IPS-18c (cell line): Measurements from ENCODE around the gene ADRM1.

Experiments
- H3K4me3 ChIP-seq: 2 replicates; pipeline ENCODE4 v1.7.0; 2013; ENCODE audit warnings: low read depth, mild to moderate bottlenecking, low read length, moderate library complexity; ENCODE audit not compliant: insufficient read depth
- H3K9me3 ChIP-seq: one replicate; pipeline ENCODE4 v1.6.1; 2013; ENCODE audit warnings: mild to moderate bottlenecking, low read length, moderate library complexity; ENCODE audit not compliant: control insufficient read depth, insufficient read depth

ADRM1 gene

GRCh38 chr20:62313460-62314338 is 10.9 kb downstream of the ADRM1 start:
- H3K4me3 ChIP-seq = no peak overlapping the region
- H3K9me3 ChIP-seq = peaks cover 8% of the 10 kb centered on the region

GRCh38 chr20:62314339-62314638 is 11.5 kb downstream of the ADRM1 start:
- Histone ChIP-seq H3K4me3 (no peak overlapping the region), H3K9me3 (peaks cover 10% of the 10 kb centered on the region)

GRCh38 chr20:62314711-62315302 is 12.0 kb downstream of the ADRM1 start:
- Histone ChIP-seq H3K4me3 (no peak overlapping the region), H3K9me3 (peaks cover 10% of the 10 kb centered on the region)

- H3K4me3 ChIP-seq = no peak overlapping the region
- peaks cover 10% of the 10 kb centered on the region for H3K9me3 ChIP-seq
Observed at GRCh38 chr20:62315773-62316172, 13.0 kb downstream of the ADRM1 start.

GRCh38 chr20:62316331-62317166 is 13.8 kb downstream of the ADRM1 start:
- peaks cover 10% of the 10 kb centered on the region for H3K9me3 ChIP-seq
- no peak overlapping the region for H3K4me3 ChIP-seq

GRCh38 chr20:62317167-62317655 is 14.4 kb downstream of the ADRM1 start:
- H3K9me3 ChIP-seq = peaks cover 10% of the 10 kb centered on the region

GRCh38 chr20:62318400-62319345 is 15.9 kb downstream of the ADRM1 start:
- Histone ChIP-seq H3K9me3 (peaks cover 10% of the 10 kb centered on the region), H3K4me3 (no peak overlapping the region)

More at GRCh38 chr20:62317167-62317655, 14.4 kb downstream of the ADRM1 start:
- H3K4me3 ChIP-seq = no peak overlapping the region

GRCh38 chr20:62319346-62319909 is 16.6 kb downstream of the ADRM1 start:
- Histone ChIP-seq H3K4me3 (no peak overlapping the region), H3K9me3 (peaks cover 10% of the 10 kb centered on the region)

GRCh38 chr20:62320581-62321354 is 18.0 kb downstream of the ADRM1 start:
- peaks cover 10% of the 10 kb centered on the region for H3K9me3 ChIP-seq

GRCh38 chr20:62321521-62321948 is 18.7 kb downstream of the ADRM1 start:
- Histone ChIP-seq H3K4me3 (no peak overlapping the region), H3K9me3 (peaks cover 10% of the 10 kb centered on the region)

More at GRCh38 chr20:62320581-62321354, 18.0 kb downstream of the ADRM1 start:
- H3K4me3 ChIP-seq = no peak overlapping the region

GRCh38 chr20:62321975-62322374 is 19.2 kb downstream of the ADRM1 start:
- Histone ChIP-seq H3K9me3 (peaks cover 7% of the 10 kb centered on the region), H3K4me3 (no peak overlapping the region)

- Histone ChIP-seq H3K4me3 (no peak overlapping the region), H3K9me3 (peaks cover 6% of the 10 kb centered on the region)
Observed at GRCh38 chr20:62322492-62323041, 19.8 kb downstream of the ADRM1 start.

- Histone ChIP-seq H3K9me3 (peaks cover 6% of the 10 kb centered on the region), H3K4me3 (no peak overlapping the region)
Observed at GRCh38 chr20:62323146-62323979, 20.6 kb downstream of the ADRM1 start.

- Histone ChIP-seq H3K9me3 (no peaks in the 10 kb centered on the region), H3K4me3 (no peak overlapping the region)
Observed at GRCh38 chr20:62323980-62324906, 21.4 kb downstream of the ADRM1 start.
